HepG2 (cell line): ENCODE results near the gene C9orf78.

Experiments used
- BHLHE40 ChIP-seq: IDR thresholded peaks from 2 replicates; pipeline ENCODE4 v1.6.1; 2011; ENCODE audit warnings: low read length, improper control_type of control experiment
- EZH2 ChIP-seq: conservative IDR thresholded peaks from 2 replicates; pipeline ENCODE4 v1.6.1; 2012; ENCODE audit warnings: mild to moderate bottlenecking, low read depth, low read length, moderate library complexity
- HMG20A ChIP-seq: IDR thresholded peaks from 2 replicates; pipeline ENCODE4 v1.6.1; 2016; ENCODE audit warnings: borderline replicate concordance
- HMGXB3 ChIP-seq: sonication (generic); formaldehyde crosslinking; IDR thresholded peaks from 2 replicates; pipeline ENCODE4 v1.4.0; 2020; ENCODE audit warnings: missing genetic modification reagents, borderline replicate concordance
- IKZF4 ChIP-seq: sonication (generic); formaldehyde crosslinking; IDR thresholded peaks from 2 replicates; pipeline ENCODE4 v1.5.1; 2020; ENCODE audit warnings: borderline replicate concordance, mild to moderate bottlenecking, low read depth, missing genetic modification reagents; ENCODE audit errors: not compliant biosample characterization
- SMAD3 ChIP-seq: sonication (generic); formaldehyde crosslinking; IDR thresholded peaks from 2 replicates; pipeline ENCODE4 v1.4.0; 2020; ENCODE audit warnings: missing genetic modification reagents
- TCF7L2 ChIP-seq: IDR thresholded peaks from 2 replicates; pipeline ENCODE4 v1.6.1; 2011; ENCODE audit warnings: mild to moderate bottlenecking, low read depth, low read length, moderate library complexity
- TOE1 ChIP-seq: sonication (generic); formaldehyde crosslinking; IDR thresholded peaks from 2 replicates; pipeline ENCODE4 v1.4.0; 2020; ENCODE audit warnings: mild to moderate bottlenecking, missing genetic modification reagents
- ZNF12 ChIP-seq: sonication (generic); formaldehyde crosslinking; IDR thresholded peaks from 2 replicates; pipeline ENCODE4 v1.5.0; 2020; ENCODE audit warnings: missing genetic modification reagents
- ZSCAN30 ChIP-seq: sonication (generic); formaldehyde crosslinking; IDR thresholded peaks from 2 replicates; pipeline ENCODE4 v1.5.0; 2020; ENCODE audit warnings: mild to moderate bottlenecking, missing genetic modification reagents
- TF ChIP-seq, protein P1 (sequence below): sonication (generic); formaldehyde crosslinking; IDR thresholded peaks from 2 replicates; pipeline ENCODE4 v1.5.0; 2020; ENCODE audit warnings: mild to moderate bottlenecking, missing genetic modification reagents, moderate library complexity

DNA sequence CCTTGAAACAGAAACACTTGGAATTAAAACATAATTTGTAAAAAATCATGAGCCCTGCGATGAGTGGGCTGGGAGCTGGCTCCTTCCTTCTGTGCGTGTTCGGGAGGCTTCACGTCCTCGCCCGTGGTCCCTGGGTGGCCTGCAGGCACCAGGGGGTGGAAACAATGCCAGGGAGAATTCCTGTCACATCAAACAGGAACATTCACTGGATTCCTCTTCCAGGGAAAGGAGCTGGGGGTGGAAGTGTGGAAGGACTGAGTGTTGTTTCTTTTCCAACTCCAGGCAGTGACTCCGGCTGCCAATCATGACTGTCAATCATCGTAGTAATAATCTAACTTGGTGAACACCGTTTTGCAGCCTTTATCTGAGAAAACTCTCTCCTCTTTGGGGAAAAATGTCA is 21.4 kb downstream of the C9orf78 start:
- TF ChIP-seq SMAD3 (CRISPR knock-in tag) (no peak), HMGXB3 (no peak), HMG20A (CRISPR knock-in tag) (no peak), ZSCAN30 (no peak), ZNF12 (no peak), TOE1 (CRISPR knock-in tag) (no peak), TCF7L2 (no peak), EZH2 (no peak), IKZF4 (no peak), BHLHE40 (no peak)
- TF ChIP-seq, protein P1, sequence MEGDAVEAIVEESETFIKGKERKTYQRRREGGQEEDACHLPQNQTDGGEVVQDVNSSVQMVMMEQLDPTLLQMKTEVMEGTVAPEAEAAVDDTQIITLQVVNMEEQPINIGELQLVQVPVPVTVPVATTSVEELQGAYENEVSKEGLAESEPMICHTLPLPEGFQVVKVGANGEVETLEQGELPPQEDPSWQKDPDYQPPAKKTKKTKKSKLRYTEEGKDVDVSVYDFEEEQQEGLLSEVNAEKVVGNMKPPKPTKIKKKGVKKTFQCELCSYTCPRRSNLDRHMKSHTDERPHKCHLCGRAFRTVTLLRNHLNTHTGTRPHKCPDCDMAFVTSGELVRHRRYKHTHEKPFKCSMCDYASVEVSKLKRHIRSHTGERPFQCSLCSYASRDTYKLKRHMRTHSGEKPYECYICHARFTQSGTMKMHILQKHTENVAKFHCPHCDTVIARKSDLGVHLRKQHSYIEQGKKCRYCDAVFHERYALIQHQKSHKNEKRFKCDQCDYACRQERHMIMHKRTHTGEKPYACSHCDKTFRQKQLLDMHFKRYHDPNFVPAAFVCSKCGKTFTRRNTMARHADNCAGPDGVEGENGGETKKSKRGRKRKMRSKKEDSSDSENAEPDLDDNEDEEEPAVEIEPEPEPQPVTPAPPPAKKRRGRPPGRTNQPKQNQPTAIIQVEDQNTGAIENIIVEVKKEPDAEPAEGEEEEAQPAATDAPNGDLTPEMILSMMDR = no peak
